K562 (cell line): ENCODE data around the gene EHBP1L1.

Source experiments
- RCOR1 ChIP-seq, 2 experiments: IDR thresholded peaks; 2 replicates each; pipeline ENCODE4 v1.6.1; 2012; ENCODE audit warnings: low read depth in 2 of 2, low read length in 2 of 2, borderline replicate concordance in 1 of 2, improper control_type of control experiment in 1 of 2
- YY1 ChIP-seq, 3 experiments: IDR thresholded peaks; 2 replicates each; pipeline ENCODE4 v1.6.1; 2011; ENCODE audit warnings: low read length in 2 of 3, mild to moderate bottlenecking in 2 of 3, moderate library complexity in 2 of 3, borderline replicate concordance in 1 of 3, control low read depth in 1 of 3, low read depth in 1 of 3; ENCODE audit not compliant: insufficient read depth in 3 of 3, insufficient replicate concordance in 2 of 3, control insufficient read depth in 1 of 3, insufficient read length in 1 of 3; ENCODE audit errors: extremely low read depth in 1 of 3
- TF ChIP-seq, protein P1 (sequence below), 3 experiments: IDR thresholded peaks in 2 of 3; conservative IDR thresholded peaks in 1 of 3; 2 replicates each; pipeline ENCODE4 v1.5.1; 2011 to 2012; ENCODE audit warnings: low read length in 3 of 3, mild to moderate bottlenecking in 3 of 3, control low read depth in 2 of 3, improper control_type of control experiment in 1 of 3, inconsistent platforms in 1 of 3, low read depth in 1 of 3, mixed read lengths in 1 of 3, moderate library complexity in 1 of 3; ENCODE audit not compliant: insufficient read depth in 2 of 3

DNA sequence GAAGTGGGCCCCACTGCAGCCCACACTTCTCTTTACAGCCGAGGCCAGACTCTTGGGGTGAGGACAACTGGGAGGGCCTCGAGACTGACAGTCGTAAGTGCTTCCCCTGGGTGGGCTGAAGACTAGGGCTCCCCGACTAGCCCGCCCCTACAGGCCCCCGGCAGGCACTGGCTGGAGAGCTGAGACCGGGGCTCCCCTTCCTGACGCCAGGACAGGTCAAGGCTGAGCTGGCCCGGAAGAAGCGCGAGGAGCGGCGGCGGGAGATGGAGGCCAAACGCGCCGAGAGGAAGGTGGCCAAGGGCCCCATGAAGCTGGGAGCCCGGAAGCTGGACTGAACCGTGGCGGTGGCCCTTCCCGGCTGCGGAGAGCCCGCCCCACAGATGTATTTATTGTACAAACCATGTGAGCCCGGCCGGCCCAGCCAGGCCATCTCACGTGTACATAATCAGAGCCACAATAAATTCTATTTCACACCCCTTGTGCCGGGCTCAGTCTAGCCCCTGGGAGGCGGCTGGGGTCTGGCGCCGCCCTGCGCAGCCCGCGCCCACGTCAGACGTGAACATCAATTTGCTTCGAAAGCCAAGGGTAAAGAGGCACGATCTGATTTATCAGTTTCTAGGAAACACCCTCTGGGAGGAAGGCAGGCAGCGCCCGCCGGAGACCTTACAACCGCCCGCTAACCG lies 37.5 kb upstream of the EHBP1L1 start:
- TF ChIP-seq, protein P1, sequence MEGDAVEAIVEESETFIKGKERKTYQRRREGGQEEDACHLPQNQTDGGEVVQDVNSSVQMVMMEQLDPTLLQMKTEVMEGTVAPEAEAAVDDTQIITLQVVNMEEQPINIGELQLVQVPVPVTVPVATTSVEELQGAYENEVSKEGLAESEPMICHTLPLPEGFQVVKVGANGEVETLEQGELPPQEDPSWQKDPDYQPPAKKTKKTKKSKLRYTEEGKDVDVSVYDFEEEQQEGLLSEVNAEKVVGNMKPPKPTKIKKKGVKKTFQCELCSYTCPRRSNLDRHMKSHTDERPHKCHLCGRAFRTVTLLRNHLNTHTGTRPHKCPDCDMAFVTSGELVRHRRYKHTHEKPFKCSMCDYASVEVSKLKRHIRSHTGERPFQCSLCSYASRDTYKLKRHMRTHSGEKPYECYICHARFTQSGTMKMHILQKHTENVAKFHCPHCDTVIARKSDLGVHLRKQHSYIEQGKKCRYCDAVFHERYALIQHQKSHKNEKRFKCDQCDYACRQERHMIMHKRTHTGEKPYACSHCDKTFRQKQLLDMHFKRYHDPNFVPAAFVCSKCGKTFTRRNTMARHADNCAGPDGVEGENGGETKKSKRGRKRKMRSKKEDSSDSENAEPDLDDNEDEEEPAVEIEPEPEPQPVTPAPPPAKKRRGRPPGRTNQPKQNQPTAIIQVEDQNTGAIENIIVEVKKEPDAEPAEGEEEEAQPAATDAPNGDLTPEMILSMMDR (IDR thresholded peaks at IDR 0.05 in 2 of 3, conservative IDR thresholded peaks at IDR 0.05 in 1 of 3; ENCODE audit: insufficient read depth in 2 of 3, low read depth in 1 of 3, low read length in 3 of 3): no peak
- TF ChIP-seq RCOR1 (IDR thresholded peaks at IDR 0.05; ENCODE audit: borderline replicate concordance in 1 of 2, low read depth in 2 of 2, low read length in 2 of 2) (no peak), YY1 (IDR thresholded peaks at IDR 0.05; ENCODE audit: borderline replicate concordance in 1 of 3, control insufficient read depth in 1 of 3, extremely low read depth in 1 of 3, insufficient read depth in 3 of 3, insufficient read length in 1 of 3, insufficient replicate concordance in 2 of 3, low read depth in 1 of 3, low read length in 2 of 3) (no peak)
